ENCODE measurements around the gene DAZAP2.
A peak's percentile ranks its signal among the peaks of the same experiment; 100 is the strongest.
"Not testable (repeated sequence)": the region's sequence is repeated elsewhere in the genome, so short reads cannot be mapped to it uniquely, and the experiment has no call there.

The DAZAP2 gene

DNA sequence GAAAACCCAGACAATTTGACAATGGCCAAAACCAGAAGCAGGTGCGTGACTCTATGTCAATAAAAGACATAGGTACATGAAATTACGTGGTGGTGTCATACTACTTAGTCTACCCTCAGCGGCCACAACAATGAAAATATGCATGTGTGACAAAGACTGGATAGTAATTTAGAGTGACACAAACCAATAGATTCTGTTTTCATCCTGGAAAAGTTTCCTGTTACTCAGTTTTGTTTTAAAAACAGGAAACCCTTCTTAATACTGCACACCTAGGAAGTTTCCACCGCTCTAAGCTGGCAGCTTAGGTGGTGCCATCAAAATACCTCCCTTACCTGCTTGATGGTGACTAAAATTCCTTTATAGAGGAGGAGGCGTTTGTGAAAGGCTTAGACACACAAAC is 35.9 kb upstream of the DAZAP2 start:
- no peaks in the 10 kb centered on the region for H3K36me3 Mint-ChIP-seq (ENCODE audit: low read depth)
- H3K27ac Mint-ChIP-seq = no peak overlapping the region
- H3K4me1 Mint-ChIP-seq (ENCODE audit: low read depth) = peaks cover 21% of the 10 kb centered on the region
- no peaks in the 10 kb centered on the region for H3K9me3 Mint-ChIP-seq
- peaks cover 1% of the 10 kb centered on the region for H3K27me3 Mint-ChIP-seq
- intact Hi-C loops (cut with micrococcal nuclease) = no loop called here
- no peak overlapping the region for H3K4me3 Mint-ChIP-seq

- Mint-ChIP-seq H3K27me3 (peaks cover 4% of the 10 kb centered on the region), H3K4me3 (no peak overlapping the region), H3K9me3 (no peaks in the 10 kb centered on the region), H3K36me3 (ENCODE audit: low read depth) (no peaks in the 10 kb centered on the region), H3K27ac (no peak overlapping the region), H3K4me1 (ENCODE audit: low read depth) (no peaks in the 10 kb centered on the region)
- intact Hi-C loops (cut with micrococcal nuclease) = no loop called here
Observed at GRCh38 chr12:51205350-51205749, 33.3 kb upstream of the DAZAP2 start.

GRCh38 chr12:51208016-51208660 is 30.5 kb upstream of the DAZAP2 start:
- Mint-ChIP-seq H3K27me3 (peaks cover 5% of the 10 kb centered on the region), H3K36me3 (ENCODE audit: low read depth) (no peaks in the 10 kb centered on the region), H3K27ac (peak overlapping the region; percentile 25), H3K9me3 (no peaks in the 10 kb centered on the region), H3K4me1 (ENCODE audit: low read depth) (no peaks in the 10 kb centered on the region), H3K4me3 (no peak overlapping the region)
- intact Hi-C loops (cut with micrococcal nuclease) = no loop called here

DNA sequence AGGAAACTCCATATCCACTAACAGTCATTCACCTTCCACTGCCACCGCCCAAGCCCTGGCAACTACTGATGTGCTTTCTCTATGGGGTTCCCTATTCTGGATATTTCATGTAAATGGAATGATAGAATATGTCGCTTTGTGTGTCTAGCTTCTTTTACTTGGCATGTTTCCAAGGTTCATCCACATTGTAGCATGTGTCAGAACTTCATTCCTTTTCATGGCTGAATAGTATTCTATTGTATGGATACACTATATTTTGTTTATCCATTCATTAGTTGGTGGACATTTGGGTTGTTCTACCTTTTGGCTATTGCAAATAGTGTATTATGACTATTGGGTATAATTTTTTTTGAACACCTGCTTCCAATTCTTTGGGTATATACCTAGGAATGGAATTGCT is 29.4 kb upstream of the DAZAP2 start:
- Mint-ChIP-seq H3K4me1 (ENCODE audit: low read depth) (no peaks in the 10 kb centered on the region), H3K27me3 (peaks cover 5% of the 10 kb centered on the region), H3K4me3 (no peak overlapping the region), H3K36me3 (ENCODE audit: low read depth) (no peaks in the 10 kb centered on the region), H3K27ac (no peak overlapping the region), H3K9me3 (no peaks in the 10 kb centered on the region)
- intact Hi-C loops (cut with micrococcal nuclease) = no loop called here

GRCh38 chr12:51210690-51211395 is 27.8 kb upstream of the DAZAP2 start:
- Mint-ChIP-seq H3K27me3 (peaks cover 5% of the 10 kb centered on the region), H3K27ac (no peak overlapping the region), H3K4me1 (ENCODE audit: low read depth) (no peaks in the 10 kb centered on the region), H3K36me3 (ENCODE audit: low read depth) (no peaks in the 10 kb centered on the region), H3K9me3 (no peaks in the 10 kb centered on the region), H3K4me3 (no peak overlapping the region)
- intact Hi-C loops (cut with micrococcal nuclease) = no loop called here

- Mint-ChIP-seq H3K27me3 (peaks cover 4% of the 10 kb centered on the region), H3K9me3 (no peaks in the 10 kb centered on the region), H3K4me3 (no peak overlapping the region), H3K27ac (no peak overlapping the region), H3K36me3 (ENCODE audit: low read depth) (no peaks in the 10 kb centered on the region), H3K4me1 (ENCODE audit: low read depth) (peaks cover 8% of the 10 kb centered on the region)
- intact Hi-C loops (cut with micrococcal nuclease) = loop anchor here (5.0 kb wide), 1 partner anchor 43 kb away; the partner anchor contains the start of gene TFCP2
Observed at GRCh38 chr12:51214895-51215294, 23.7 kb upstream of the DAZAP2 start.

- intact Hi-C loops (cut with micrococcal nuclease) = loop anchor here (5.0 kb wide), 1 partner anchor 44 kb away; the partner anchor contains the start of gene TFCP2
- Mint-ChIP-seq H3K9me3 (no peaks in the 10 kb centered on the region), H3K27ac (no peak overlapping the region), H3K4me3 (peak overlapping the region; percentile 55), H3K27me3 (peaks cover 1% of the 10 kb centered on the region), H3K4me1 (ENCODE audit: low read depth) (peaks cover 8% of the 10 kb centered on the region), H3K36me3 (ENCODE audit: low read depth) (no peaks in the 10 kb centered on the region)
Observed at GRCh38 chr12:51216642-51217041, 22.0 kb upstream of the DAZAP2 start.

DNA sequence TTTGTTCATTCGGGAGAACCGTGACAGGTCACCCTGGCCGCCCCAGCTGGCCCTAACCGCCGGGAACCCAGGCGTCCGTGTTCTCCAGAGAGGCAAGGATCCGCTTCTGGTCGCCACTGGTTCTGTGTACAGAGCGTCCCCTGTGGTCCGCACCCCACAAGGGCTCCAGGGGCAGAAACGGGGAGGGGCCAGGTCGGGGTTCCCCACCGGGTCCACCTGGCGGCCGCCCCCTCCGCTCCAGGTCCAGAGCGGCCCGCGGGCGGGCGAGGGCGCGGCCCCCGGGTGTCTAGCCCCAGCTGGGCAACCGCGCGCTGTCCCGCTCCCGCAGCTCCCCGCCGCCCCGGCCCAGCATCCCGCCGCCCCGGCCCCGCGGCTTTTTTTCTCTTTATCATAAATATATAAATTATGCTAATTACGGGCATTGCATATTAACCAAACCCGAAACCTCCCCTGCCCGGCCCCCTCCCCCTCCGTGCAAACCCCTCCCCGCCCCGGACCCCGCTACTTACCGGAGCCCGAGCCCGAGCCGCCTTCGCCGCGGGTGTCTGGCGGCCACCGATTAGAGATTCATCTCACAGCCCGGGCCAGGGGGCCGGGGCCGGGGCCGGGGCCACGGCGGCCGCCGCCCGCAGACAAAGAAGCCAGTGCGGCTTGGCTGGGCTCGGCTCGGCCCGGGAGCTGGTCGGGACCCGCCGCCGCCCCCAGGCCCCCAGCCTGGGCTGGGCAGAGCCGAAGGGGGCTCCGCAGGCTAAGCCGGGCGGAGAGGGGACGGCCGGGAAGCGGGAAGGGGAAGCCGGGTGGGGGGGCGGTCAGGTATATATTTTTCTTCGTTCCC is 21.3 kb upstream of the DAZAP2 start:
- H3K27me3 Mint-ChIP-seq = peaks cover 1% of the 10 kb centered on the region
- no peaks in the 10 kb centered on the region for H3K36me3 Mint-ChIP-seq (ENCODE audit: low read depth)
- H3K9me3 Mint-ChIP-seq = no peaks in the 10 kb centered on the region
- H3K27ac Mint-ChIP-seq = peak overlapping the region; percentile 87
- H3K4me1 Mint-ChIP-seq (ENCODE audit: low read depth) = peaks cover 8% of the 10 kb centered on the region
- H3K4me3 Mint-ChIP-seq = peak overlapping the region; percentile 81
- intact Hi-C loops (cut with micrococcal nuclease) = loop anchor here (5.0 kb wide), 1 partner anchor 45 kb away; the partner anchor contains the start of gene TFCP2

GRCh38 chr12:51217968-51218606 is 20.5 kb upstream of the DAZAP2 start, which contains the start of gene POU6F1:
Gene POU6F1 (minus strand): TSS chr12:51218062. CDS start chr12:51206836, 11,226 bp downstream.
- no peaks in the 10 kb centered on the region for H3K36me3 Mint-ChIP-seq (ENCODE audit: low read depth)
- H3K4me3 Mint-ChIP-seq = peak within 1 kb of the TSS; percentile 81
- intact Hi-C loops (cut with micrococcal nuclease) = loop anchor here (1.0 to 5.0 kb wide), 2 partner anchors 34 to 46 kb away; partner anchors contain the start of gene TFCP2

GRCh38 chr12:51218607-51219161 is 19.9 kb upstream of the DAZAP2 start:
- Mint-ChIP-seq H3K9me3 (no peaks in the 10 kb centered on the region), H3K27ac (peak overlapping the region; percentile 87), H3K36me3 (ENCODE audit: low read depth) (no peaks in the 10 kb centered on the region), H3K27me3 (peaks cover 1% of the 10 kb centered on the region), H3K4me3 (peak overlapping the region; percentile 81), H3K4me1 (ENCODE audit: low read depth) (peaks cover 8% of the 10 kb centered on the region)
- intact Hi-C loops (cut with micrococcal nuclease) = loop anchor here (1.0 to 5.0 kb wide), 2 partner anchors 34 to 46 kb away; partner anchors contain the start of gene TFCP2

More at GRCh38 chr12:51217968-51218606, 20.5 kb upstream of the DAZAP2 start, which contains the start of gene POU6F1:
- Mint-ChIP-seq H3K27ac (peak within 1 kb of the TSS; percentile 87), H3K4me1 (ENCODE audit: low read depth) (peaks cover 8% of the 10 kb centered on the region), H3K9me3 (no peaks in the 10 kb centered on the region), H3K27me3 (peaks cover 1% of the 10 kb centered on the region)

DNA sequence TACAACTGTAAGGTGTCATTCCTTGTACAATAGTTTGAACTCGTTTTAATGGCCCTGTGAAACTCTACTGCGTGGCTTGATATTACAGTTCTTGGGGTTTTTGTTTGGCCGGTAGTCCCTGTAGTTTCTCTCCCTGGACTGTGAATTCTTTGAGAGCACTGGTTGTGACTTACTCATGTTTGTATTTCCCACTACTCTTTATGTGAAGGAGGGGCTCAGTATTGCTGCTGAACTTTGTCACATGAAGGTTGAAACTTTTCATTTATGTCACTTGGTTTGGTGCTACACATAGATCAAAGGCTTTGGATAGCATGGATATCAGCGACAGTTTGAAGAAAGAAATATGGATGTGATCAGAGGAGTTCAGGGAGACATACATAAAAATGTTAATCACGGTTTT is 19.3 kb upstream of the DAZAP2 start:
- no peaks in the 10 kb centered on the region for H3K9me3 Mint-ChIP-seq
- peaks cover 1% of the 10 kb centered on the region for H3K27me3 Mint-ChIP-seq
- intact Hi-C loops (cut with micrococcal nuclease) = loop anchor here (5.0 kb wide), 1 partner anchor 47 kb away; the partner anchor contains the start of gene TFCP2
- H3K4me1 Mint-ChIP-seq (ENCODE audit: low read depth) = peaks cover 8% of the 10 kb centered on the region
- no peak overlapping the region for H3K4me3 Mint-ChIP-seq
- no peak overlapping the region for H3K27ac Mint-ChIP-seq
- H3K36me3 Mint-ChIP-seq (ENCODE audit: low read depth) = no peaks in the 10 kb centered on the region

GRCh38 chr12:51219857-51220256 is 18.8 kb upstream of the DAZAP2 start:
- not testable (repeated sequence) for H3K4me1 Mint-ChIP-seq (ENCODE audit: low read depth); H3K36me3 Mint-ChIP-seq (ENCODE audit: low read depth); H3K9me3 Mint-ChIP-seq; H3K27ac Mint-ChIP-seq; H3K27me3 Mint-ChIP-seq; H3K4me3 Mint-ChIP-seq
- intact Hi-C loops (cut with micrococcal nuclease) = loop anchor here (5.0 kb wide), 1 partner anchor 48 kb away; the partner anchor contains the start of gene TFCP2

GRCh38 chr12:51222461-51222860 is 16.2 kb upstream of the DAZAP2 start:
- H3K4me3 Mint-ChIP-seq = no peak overlapping the region
- no peaks in the 10 kb centered on the region for H3K36me3 Mint-ChIP-seq (ENCODE audit: low read depth)
- H3K27ac Mint-ChIP-seq = no peak overlapping the region
- intact Hi-C loops (cut with micrococcal nuclease) = no loop called here
- peaks cover 8% of the 10 kb centered on the region for H3K4me1 Mint-ChIP-seq (ENCODE audit: low read depth)
- H3K27me3 Mint-ChIP-seq = peaks cover 1% of the 10 kb centered on the region
- H3K9me3 Mint-ChIP-seq = no peaks in the 10 kb centered on the region

Measured in dendritic cell treated with granulocyte-macrophage colony-stimulating factor and Interleukin-4, amounts not matched to agents 40 ng/mL and 50 ng/mL, for 4 days (primary cell).